CD1c-positive myeloid dendritic cell (primary cell): ENCODE data around the gene TLX1.

Experiments used
- DNase-seq: peaks from one replicate; pipeline ENCODE4 v3.0.0-alpha.2; 2016; ENCODE audit errors: extremely low spot score

Gene TLX1

GRCh38 chr10:101134299-101135127, 3.4 kb downstream of the TLX1 start:
- DNase-seq: no peak

GRCh38 chr10:101135141-101136006, 4.3 kb downstream of the TLX1 start:
- DNase-seq: peak; percentile 74

- peak; percentile 15 for DNase-seq
These were observed 5.1 kb downstream of the TLX1 start for GRCh38 chr10:101136007-101136707.

- no peak for DNase-seq
These were observed 5.6 kb downstream of the TLX1 start for GRCh38 chr10:101136708-101137121.

- DNase-seq: no peak
These were observed 6.2 kb downstream of the TLX1 start for GRCh38 chr10:101137271-101137670.

- DNase-seq: no peak
These were observed 7.8 kb downstream of the TLX1 start for GRCh38 chr10:101138788-101139420.

GRCh38 chr10:101139421-101139911, 8.4 kb downstream of the TLX1 start:
- peak; percentile 15 for DNase-seq

- no peak for DNase-seq
These were observed 9.2 kb downstream of the TLX1 start for GRCh38 chr10:101140084-101140949.

- no peak for DNase-seq
These were observed 10.0 kb downstream of the TLX1 start for GRCh38 chr10:101140950-101141615.

- DNase-seq: peak; percentile 93
These were observed 10.8 kb downstream of the TLX1 start for GRCh38 chr10:101141616-101142532.

- peak; percentile 21 for DNase-seq
These were observed 11.6 kb downstream of the TLX1 start for GRCh38 chr10:101142533-101143344.

- no peak for DNase-seq
These were observed 12.2 kb downstream of the TLX1 start for GRCh38 chr10:101143345-101143630.

- no peak for DNase-seq
These were observed 13.0 kb downstream of the TLX1 start for GRCh38 chr10:101144053-101144452.

GRCh38 chr10:101145145-101145544, 14.0 kb downstream of the TLX1 start:
- DNase-seq: no peak

GRCh38 chr10:101145750-101146391, 14.8 kb downstream of the TLX1 start:
- DNase-seq: no peak

- no peak for DNase-seq
These were observed 15.5 kb downstream of the TLX1 start for GRCh38 chr10:101146392-101147251.

- DNase-seq: no peak
These were observed 20.3 kb downstream of the TLX1 start for GRCh38 chr10:101151395-101151794.
